ENCODE measurements around the gene SLC9A1.
"Not testable (repeated sequence)": the region's sequence is repeated elsewhere in the genome, so short reads cannot be mapped to it uniquely, and the experiment has no call there.

Gene SLC9A1

GRCh38 chr1:27184665-27185064, 29.7 kb upstream of the SLC9A1 start:
- not testable (repeated sequence) for H3K18ac ChIP-seq (ENCODE audit: low read length); H3K36me3 ChIP-seq (ENCODE audit: control insufficient read depth, insufficient read depth, low read length); H3K4me2 ChIP-seq (ENCODE audit: low read length); H3K79me2 ChIP-seq (ENCODE audit: control insufficient read depth, insufficient read depth, low read length); H3K9ac ChIP-seq (ENCODE audit: low read length); H3K27ac ChIP-seq (ENCODE audit: low read depth, low read length); H3K4me1 ChIP-seq (ENCODE audit: control insufficient read depth, low read depth, low read length); H3K79me1 ChIP-seq (ENCODE audit: low read length); H2BK5ac ChIP-seq (ENCODE audit: low read length); H2BK15ac ChIP-seq (replicated peaks; ENCODE audit: low read depth); H3K56ac ChIP-seq (ENCODE audit: low read length); H3K4me3 ChIP-seq (ENCODE audit: low read length); H2AK5ac ChIP-seq (ENCODE audit: low read length); H4K5ac ChIP-seq (ENCODE audit: low read length); H4K8ac ChIP-seq (ENCODE audit: low read depth, low read length); DNase-seq; H2BK120ac ChIP-seq (ENCODE audit: low read depth, low read length); H3K4ac ChIP-seq (ENCODE audit: low read depth, low read length); H3K27me3 ChIP-seq (ENCODE audit: insufficient read depth, low read length, poor library complexity); H3K23ac ChIP-seq (ENCODE audit: low read length)
- no CpG with 5 or more reads among the region's 3 CpGs for WGBS (ENCODE audit: extremely low coverage, insufficient coverage, low lambda C conversion rate)

- Histone ChIP-seq H4K8ac (ENCODE audit: low read depth, low read length) (no peak overlapping the region), H3K9ac (ENCODE audit: low read length) (no peak overlapping the region), H3K27me3 (ENCODE audit: insufficient read depth, low read length, poor library complexity) (no peaks in the 10 kb centered on the region), H4K5ac (ENCODE audit: low read length) (no peak overlapping the region), H2AK5ac (ENCODE audit: low read length) (no peak overlapping the region), H3K79me2 (ENCODE audit: control insufficient read depth, insufficient read depth, low read length) (no peaks in the 10 kb centered on the region), H3K23ac (ENCODE audit: low read length) (no peak overlapping the region), H2BK15ac (replicated peaks; ENCODE audit: low read depth) (no peak overlapping the region), H2BK120ac (ENCODE audit: low read depth, low read length) (no peak overlapping the region), H3K4me2 (ENCODE audit: low read length) (no peak overlapping the region), H3K27ac (ENCODE audit: low read depth, low read length) (no peak overlapping the region), H3K56ac (ENCODE audit: low read length) (no peak overlapping the region), H3K4me3 (ENCODE audit: low read length) (no peak overlapping the region), H2BK5ac (ENCODE audit: low read length) (no peak overlapping the region), H3K79me1 (ENCODE audit: low read length) (no peaks in the 10 kb centered on the region), H3K18ac (ENCODE audit: low read length) (no peak overlapping the region), H3K4me1 (ENCODE audit: control insufficient read depth, low read depth, low read length) (no peaks in the 10 kb centered on the region), H3K36me3 (ENCODE audit: control insufficient read depth, insufficient read depth, low read length) (no peaks in the 10 kb centered on the region), H3K4ac (ENCODE audit: low read depth, low read length) (no peak overlapping the region)
- no peak for DNase-seq
- WGBS (ENCODE audit: extremely low coverage, insufficient coverage, low lambda C conversion rate): no CpG with 5 or more reads among the region's 3 CpGs
Observed at GRCh38 chr1:27179979-27180378, 25.1 kb upstream of the SLC9A1 start.

- H3K18ac ChIP-seq (ENCODE audit: low read length): no peak overlapping the region
- H3K56ac ChIP-seq (ENCODE audit: low read length): no peak overlapping the region
- no peak overlapping the region for H3K4me2 ChIP-seq (ENCODE audit: low read length)
- no peak overlapping the region for H2BK15ac ChIP-seq (replicated peaks; ENCODE audit: low read depth)
- no peaks in the 10 kb centered on the region for H3K36me3 ChIP-seq (ENCODE audit: control insufficient read depth, insufficient read depth, low read length)
- H4K8ac ChIP-seq (ENCODE audit: low read depth, low read length): no peak overlapping the region
- H3K4me1 ChIP-seq (ENCODE audit: control insufficient read depth, low read depth, low read length): no peaks in the 10 kb centered on the region
- no peak overlapping the region for H3K4me3 ChIP-seq (ENCODE audit: low read length)
- no peak overlapping the region for H2AK5ac ChIP-seq (ENCODE audit: low read length)
- H4K5ac ChIP-seq (ENCODE audit: low read length): no peak overlapping the region
- no peaks in the 10 kb centered on the region for H3K79me1 ChIP-seq (ENCODE audit: low read length)
- no peak overlapping the region for H2BK5ac ChIP-seq (ENCODE audit: low read length)
- H2BK120ac ChIP-seq (ENCODE audit: low read depth, low read length): no peak overlapping the region
- DNase-seq: no peak
- no peak overlapping the region for H3K27ac ChIP-seq (ENCODE audit: low read depth, low read length)
- H3K4ac ChIP-seq (ENCODE audit: low read depth, low read length): no peak overlapping the region
- H3K9ac ChIP-seq (ENCODE audit: low read length): no peak overlapping the region
- no peak overlapping the region for H3K23ac ChIP-seq (ENCODE audit: low read length)
- H3K27me3 ChIP-seq (ENCODE audit: insufficient read depth, low read length, poor library complexity): no peaks in the 10 kb centered on the region
- no peaks in the 10 kb centered on the region for H3K79me2 ChIP-seq (ENCODE audit: control insufficient read depth, insufficient read depth, low read length)
Observed at GRCh38 chr1:27179379-27179778, 24.5 kb upstream of the SLC9A1 start.

- Histone ChIP-seq H3K18ac (ENCODE audit: low read length) (no peak overlapping the region), H3K4ac (ENCODE audit: low read depth, low read length) (no peak overlapping the region), H3K27ac (ENCODE audit: low read depth, low read length) (no peak overlapping the region), H3K4me3 (ENCODE audit: low read length) (no peak overlapping the region), H3K9ac (ENCODE audit: low read length) (no peak overlapping the region), H2BK120ac (ENCODE audit: low read depth, low read length) (no peak overlapping the region), H3K79me1 (ENCODE audit: low read length) (no peaks in the 10 kb centered on the region), H2BK15ac (replicated peaks; ENCODE audit: low read depth) (no peak overlapping the region), H4K8ac (ENCODE audit: low read depth, low read length) (no peak overlapping the region), H3K36me3 (ENCODE audit: control insufficient read depth, insufficient read depth, low read length) (no peaks in the 10 kb centered on the region), H3K27me3 (ENCODE audit: insufficient read depth, low read length, poor library complexity) (no peaks in the 10 kb centered on the region), H2BK5ac (ENCODE audit: low read length) (no peak overlapping the region), H3K56ac (ENCODE audit: low read length) (no peak overlapping the region), H3K4me2 (ENCODE audit: low read length) (no peak overlapping the region), H3K4me1 (ENCODE audit: control insufficient read depth, low read depth, low read length) (no peaks in the 10 kb centered on the region), H3K79me2 (ENCODE audit: control insufficient read depth, insufficient read depth, low read length) (no peaks in the 10 kb centered on the region), H3K23ac (ENCODE audit: low read length) (no peak overlapping the region), H2AK5ac (ENCODE audit: low read length) (no peak overlapping the region), H4K5ac (ENCODE audit: low read length) (no peak overlapping the region)
- no peak for DNase-seq
- no CpG with 5 or more reads among the region's 26 CpGs for WGBS (ENCODE audit: extremely low coverage, insufficient coverage, low lambda C conversion rate)
Observed at GRCh38 chr1:27176954-27177353, 22.0 kb upstream of the SLC9A1 start.

GRCh38 chr1:27176323-27176722, 21.4 kb upstream of the SLC9A1 start:
- no peaks in the 10 kb centered on the region for H3K79me2 ChIP-seq (ENCODE audit: control insufficient read depth, insufficient read depth, low read length)
- no peak overlapping the region for H2BK120ac ChIP-seq (ENCODE audit: low read depth, low read length)
- H3K4ac ChIP-seq (ENCODE audit: low read depth, low read length): no peak overlapping the region
- H3K9ac ChIP-seq (ENCODE audit: low read length): no peak overlapping the region
- no peak overlapping the region for H3K27ac ChIP-seq (ENCODE audit: low read depth, low read length)
- no peak overlapping the region for H3K56ac ChIP-seq (ENCODE audit: low read length)
- H3K79me1 ChIP-seq (ENCODE audit: low read length): no peaks in the 10 kb centered on the region
- H2AK5ac ChIP-seq (ENCODE audit: low read length): no peak overlapping the region
- no CpG with 5 or more reads among the region's 4 CpGs for WGBS (ENCODE audit: extremely low coverage, insufficient coverage, low lambda C conversion rate)
- H2BK5ac ChIP-seq (ENCODE audit: low read length): no peak overlapping the region
- no peak overlapping the region for H3K23ac ChIP-seq (ENCODE audit: low read length)
- H3K36me3 ChIP-seq (ENCODE audit: control insufficient read depth, insufficient read depth, low read length): no peaks in the 10 kb centered on the region
- no peaks in the 10 kb centered on the region for H3K4me1 ChIP-seq (ENCODE audit: control insufficient read depth, low read depth, low read length)
- no peak for DNase-seq
- H2BK15ac ChIP-seq (replicated peaks; ENCODE audit: low read depth): no peak overlapping the region
- H3K18ac ChIP-seq (ENCODE audit: low read length): no peak overlapping the region
- H3K4me3 ChIP-seq (ENCODE audit: low read length): no peak overlapping the region
- no peak overlapping the region for H3K4me2 ChIP-seq (ENCODE audit: low read length)
- no peak overlapping the region for H4K5ac ChIP-seq (ENCODE audit: low read length)
- H3K27me3 ChIP-seq (ENCODE audit: insufficient read depth, low read length, poor library complexity): no peaks in the 10 kb centered on the region
- H4K8ac ChIP-seq (ENCODE audit: low read depth, low read length): no peak overlapping the region

- not testable (repeated sequence) for H3K4me1 ChIP-seq (ENCODE audit: control insufficient read depth, low read depth, low read length); H3K9ac ChIP-seq (ENCODE audit: low read length); H2BK5ac ChIP-seq (ENCODE audit: low read length); H3K4ac ChIP-seq (ENCODE audit: low read depth, low read length); H3K27me3 ChIP-seq (ENCODE audit: insufficient read depth, low read length, poor library complexity); H4K5ac ChIP-seq (ENCODE audit: low read length); H3K18ac ChIP-seq (ENCODE audit: low read length); DNase-seq; H2AK5ac ChIP-seq (ENCODE audit: low read length); H3K23ac ChIP-seq (ENCODE audit: low read length); H2BK120ac ChIP-seq (ENCODE audit: low read depth, low read length); H2BK15ac ChIP-seq (replicated peaks; ENCODE audit: low read depth); H4K8ac ChIP-seq (ENCODE audit: low read depth, low read length); H3K4me2 ChIP-seq (ENCODE audit: low read length); H3K79me1 ChIP-seq (ENCODE audit: low read length); H3K36me3 ChIP-seq (ENCODE audit: control insufficient read depth, insufficient read depth, low read length); H3K27ac ChIP-seq (ENCODE audit: low read depth, low read length); H3K56ac ChIP-seq (ENCODE audit: low read length); H3K4me3 ChIP-seq (ENCODE audit: low read length); H3K79me2 ChIP-seq (ENCODE audit: control insufficient read depth, insufficient read depth, low read length)
- 100% methylated on average over 1 of the region's 5 CpGs for WGBS (ENCODE audit: extremely low coverage, insufficient coverage, low lambda C conversion rate)
Observed at GRCh38 chr1:27172992-27173391, 18.1 kb upstream of the SLC9A1 start.
